Endodermal cell (in vitro differentiated cells): ENCODE measurements around the gene EFNB1. TPM values are rescaled to one million over a fixed set of nuclear protein-coding genes. Genes with fewer than 3 reads are reported as not detected.

Experiments
- DNase-seq: peaks from one replicate; pipeline ENCODE4 v3.0.0-alpha.2; 2017
- H3K27ac ChIP-seq: 2 replicates; pipeline ENCODE4 v1.5.1; 2013; ENCODE audit warnings: mild to moderate bottlenecking, low read depth, low read length, moderate library complexity
- H3K27me3 ChIP-seq: 2 replicates; pipeline ENCODE4 v1.6.1; 2013; ENCODE audit warnings: mild to moderate bottlenecking, low read length, moderate library complexity; ENCODE audit not compliant: insufficient read depth, control insufficient read depth, poor library complexity, severe bottlenecking
- H3K36me3 ChIP-seq: 2 replicates; pipeline ENCODE4 v1.7.0; 2013; ENCODE audit warnings: mild to moderate bottlenecking, low read length, moderate library complexity; ENCODE audit not compliant: control insufficient read depth, insufficient read depth
- H3K4me1 ChIP-seq: one replicate; pipeline ENCODE4 v1.7.0; 2013; ENCODE audit warnings: low read length; ENCODE audit not compliant: control insufficient read depth, insufficient read depth
- H3K4me3 ChIP-seq: 2 replicates; pipeline ENCODE4 v1.5.1; 2013; ENCODE audit warnings: mild to moderate bottlenecking, low read length, moderate library complexity
- H3K9ac ChIP-seq: 2 replicates; pipeline ENCODE4 v1.6.1; 2013; ENCODE audit warnings: mild to moderate bottlenecking, low read length, moderate library complexity; ENCODE audit not compliant: poor library complexity, severe bottlenecking; ENCODE audit errors: extremely low read depth
- H3K9me3 ChIP-seq: 2 replicates; pipeline ENCODE4 v1.6.1; 2013; ENCODE audit warnings: mild to moderate bottlenecking, low read length, moderate library complexity; ENCODE audit not compliant: control insufficient read depth
- H3K27ac Mint-ChIP-seq: 2 replicates; pipeline ENCODE4 v1.8.0; 2020; ENCODE audit warnings: mixed read lengths
- H3K27me3 Mint-ChIP-seq: 2 replicates; pipeline ENCODE4 v1.8.0; 2021; ENCODE audit warnings: mild to moderate bottlenecking, mixed read lengths; ENCODE audit not compliant: insufficient read depth
- H3K36me3 Mint-ChIP-seq: 2 replicates; pipeline ENCODE4 v1.8.0; 2020; ENCODE audit warnings: low read depth, mixed read lengths
- H3K4me1 Mint-ChIP-seq: 2 replicates; pipeline ENCODE4 v1.8.0; 2020; ENCODE audit warnings: mixed read lengths
- H3K4me3 Mint-ChIP-seq: 2 replicates; pipeline ENCODE4 v1.8.0; 2020; ENCODE audit warnings: mild to moderate bottlenecking, moderate library complexity, mixed read lengths
- H3K9me3 Mint-ChIP-seq: 2 replicates; pipeline ENCODE4 v1.8.0; 2020; ENCODE audit warnings: mild to moderate bottlenecking, mixed read lengths
- WGBS, 2 experiments: methylation state at CpG; one replicate each; pipeline versions ENCODE4 v1.1.5 to v1.1.7; 2013; ENCODE audit warnings: missing lambda C conversion rate in 2 of 2, mixed read lengths in 1 of 2; ENCODE audit not compliant: insufficient coverage in 1 of 2, insufficient read length in 1 of 2; 5-methylcytosine and 5-hydroxymethylcytosine counted together
- total RNA-seq, 2 donors: library from RNA; stranded (reverse); fragmentation: NEBNext Ultra II Directional in 1 of 2; extraction: Animal tissue kit (Norgen Biotek cat#: 25700) in 1 of 2; gene quantifications; 2 replicates in 1 of 2; 3 replicates in 1 of 2; pipeline ENCODE4 v1.2.1, GENCODE V29; 2021
- TF ChIP-seq, protein P1 (sequence below): fragments of 200-600 bp; sonication (generic); conservative IDR thresholded peaks from 2 replicates; pipeline ENCODE4 v1.5.0; 2021; ENCODE audit warnings: antibody characterized with exemption, mild to moderate bottlenecking

EFNB1 gene
- total RNA-seq, 2 donors from 2014 or later, result 11.1 to 13.6 TPM

DNA sequence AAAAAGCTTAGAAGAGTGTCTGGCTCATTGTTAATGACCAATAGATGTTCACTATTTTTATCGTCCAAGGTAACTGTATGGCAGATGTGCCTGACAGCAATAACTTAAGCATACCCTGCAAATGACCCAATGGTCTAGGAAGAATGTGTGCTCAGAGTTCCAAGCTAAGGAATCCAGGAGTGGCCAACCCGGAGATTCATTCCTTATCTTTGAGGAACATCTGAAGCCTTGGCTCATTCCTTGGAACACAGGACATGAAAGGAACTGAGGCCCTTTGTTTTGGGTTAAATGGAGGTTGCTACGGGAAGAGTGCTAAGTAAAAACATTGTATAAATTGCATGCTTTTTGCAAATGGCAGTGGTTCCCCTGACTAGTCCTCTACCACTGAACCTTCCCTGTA lies 38.9 kb upstream of the EFNB1 start:
- no peak overlapping the region for H3K4me3 ChIP-seq
- H3K27ac Mint-ChIP-seq, result no peak overlapping the region
- H3K4me1 ChIP-seq, result no peaks in the 10 kb centered on the region
- H3K36me3 ChIP-seq, result no peaks in the 10 kb centered on the region
- DNase-seq, result no peak
- 89% methylated on average over 3 of the region's 3 CpGs; no CpG with 5 or more reads in 1 of the 2 experiments for WGBS, 2 experiments
- H3K4me3 Mint-ChIP-seq, result no peak overlapping the region
- H3K9ac ChIP-seq, result no peak overlapping the region
- TF ChIP-seq, protein P1, sequence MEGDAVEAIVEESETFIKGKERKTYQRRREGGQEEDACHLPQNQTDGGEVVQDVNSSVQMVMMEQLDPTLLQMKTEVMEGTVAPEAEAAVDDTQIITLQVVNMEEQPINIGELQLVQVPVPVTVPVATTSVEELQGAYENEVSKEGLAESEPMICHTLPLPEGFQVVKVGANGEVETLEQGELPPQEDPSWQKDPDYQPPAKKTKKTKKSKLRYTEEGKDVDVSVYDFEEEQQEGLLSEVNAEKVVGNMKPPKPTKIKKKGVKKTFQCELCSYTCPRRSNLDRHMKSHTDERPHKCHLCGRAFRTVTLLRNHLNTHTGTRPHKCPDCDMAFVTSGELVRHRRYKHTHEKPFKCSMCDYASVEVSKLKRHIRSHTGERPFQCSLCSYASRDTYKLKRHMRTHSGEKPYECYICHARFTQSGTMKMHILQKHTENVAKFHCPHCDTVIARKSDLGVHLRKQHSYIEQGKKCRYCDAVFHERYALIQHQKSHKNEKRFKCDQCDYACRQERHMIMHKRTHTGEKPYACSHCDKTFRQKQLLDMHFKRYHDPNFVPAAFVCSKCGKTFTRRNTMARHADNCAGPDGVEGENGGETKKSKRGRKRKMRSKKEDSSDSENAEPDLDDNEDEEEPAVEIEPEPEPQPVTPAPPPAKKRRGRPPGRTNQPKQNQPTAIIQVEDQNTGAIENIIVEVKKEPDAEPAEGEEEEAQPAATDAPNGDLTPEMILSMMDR, result no peak
- H3K9me3 Mint-ChIP-seq, result peaks cover 50% of the 10 kb centered on the region
- H3K36me3 Mint-ChIP-seq, result no peaks in the 10 kb centered on the region
- peaks cover 4% of the 10 kb centered on the region for H3K27me3 Mint-ChIP-seq
- H3K4me1 Mint-ChIP-seq, result no peaks in the 10 kb centered on the region
- no peaks in the 10 kb centered on the region for H3K9me3 ChIP-seq
- no peaks in the 10 kb centered on the region for H3K27me3 ChIP-seq
- H3K27ac ChIP-seq, result no peak overlapping the region

DNA sequence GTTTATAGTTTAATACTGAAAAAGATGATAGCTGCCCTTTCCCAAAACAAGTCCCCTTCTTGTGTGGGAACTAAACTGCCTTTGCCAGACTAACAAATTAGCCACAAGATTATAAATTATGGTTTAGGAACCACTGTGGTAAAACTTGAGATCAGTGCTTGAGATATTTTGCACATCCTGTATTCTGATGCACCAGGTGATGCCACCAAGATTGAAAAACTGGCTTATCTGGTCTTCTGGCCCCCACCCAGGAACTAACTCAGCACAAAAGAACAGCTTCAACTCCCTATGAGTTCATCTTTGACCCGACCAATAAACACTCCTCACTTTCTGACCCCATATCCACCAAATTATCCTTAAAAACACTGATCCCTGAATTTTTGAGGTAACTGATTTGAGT lies 36.7 kb upstream of the EFNB1 start:
- Mint-ChIP-seq H3K36me3 (no peaks in the 10 kb centered on the region), H3K4me1 (no peaks in the 10 kb centered on the region), H3K27me3 (peaks cover 7% of the 10 kb centered on the region), H3K9me3 (peaks cover 68% of the 10 kb centered on the region), H3K4me3 (no peak overlapping the region), H3K27ac (no peak overlapping the region)
- H3K4me1 ChIP-seq, result no peaks in the 10 kb centered on the region
- H3K36me3 ChIP-seq, result no peaks in the 10 kb centered on the region
- H3K27ac ChIP-seq, result no peak overlapping the region
- no peak overlapping the region for H3K9ac ChIP-seq
- TF ChIP-seq, protein P1, result no peak
- DNase-seq, result no peak
- no peaks in the 10 kb centered on the region for H3K9me3 ChIP-seq
- 80% methylated on average over 1 of the region's 1 CpG; no CpG with 5 or more reads in 1 of the 2 experiments for WGBS, 2 experiments
- H3K4me3 ChIP-seq, result no peak overlapping the region
- no peaks in the 10 kb centered on the region for H3K27me3 ChIP-seq

- Mint-ChIP-seq H3K27me3 (peaks cover 7% of the 10 kb centered on the region), H3K4me3 (no peak overlapping the region), H3K36me3 (no peaks in the 10 kb centered on the region), H3K4me1 (no peaks in the 10 kb centered on the region), H3K9me3 (peaks cover 84% of the 10 kb centered on the region), H3K27ac (no peak overlapping the region)
- H3K4me3 ChIP-seq, result no peak overlapping the region
- TF ChIP-seq, protein P1, result no peak
- H3K9ac ChIP-seq, result no peak overlapping the region
- no peaks in the 10 kb centered on the region for H3K27me3 ChIP-seq
- WGBS, 2 experiments, result 93% methylated on average over 4 of the region's 4 CpGs; no CpG with 5 or more reads in 1 of the 2 experiments
- H3K27ac ChIP-seq, result no peak overlapping the region
- no peaks in the 10 kb centered on the region for H3K36me3 ChIP-seq
- no peak for DNase-seq
- H3K4me1 ChIP-seq, result no peaks in the 10 kb centered on the region
- H3K9me3 ChIP-seq, result no peaks in the 10 kb centered on the region
Measured at GRCh38 chrX:68794461-68794860, 34.4 kb upstream of the EFNB1 start.
